Activated naive CD8-positive, alpha-beta T cell (primary cell): ENCODE data around the gene MAPK4.
"Not testable (repeated sequence)": the region's sequence is repeated elsewhere in the genome, so short reads cannot be mapped to it uniquely, and the experiment has no call there.

ENCODE experiments used
- H3K27ac Mint-ChIP-seq: one replicate; pipeline ENCODE4 v1.8.0; 2021; ENCODE audit warnings: mixed read lengths
- H3K27me3 Mint-ChIP-seq: one replicate; pipeline ENCODE4 v1.8.0; 2021; ENCODE audit warnings: mixed read lengths
- H3K36me3 Mint-ChIP-seq: one replicate; pipeline ENCODE4 v1.8.0; 2021; ENCODE audit warnings: mixed read lengths
- H3K4me1 Mint-ChIP-seq: one replicate; pipeline ENCODE4 v1.8.0; 2021; ENCODE audit warnings: low read depth, mixed read lengths
- H3K4me3 Mint-ChIP-seq: one replicate; pipeline ENCODE4 v1.8.0; 2021; ENCODE audit warnings: mild to moderate bottlenecking, mixed read lengths
- H3K9me3 Mint-ChIP-seq: one replicate; pipeline ENCODE4 v1.8.0; 2021; ENCODE audit warnings: low read depth, mixed read lengths

Gene MAPK4

GRCh38 chr18:50769463-50769862, 209.6 kb downstream of the MAPK4 start:
- no peak overlapping the region for H3K4me3 Mint-ChIP-seq
- H3K9me3 Mint-ChIP-seq: peaks cover 29% of the 10 kb centered on the region
- peaks cover 16% of the 10 kb centered on the region for H3K27me3 Mint-ChIP-seq
- H3K36me3 Mint-ChIP-seq: peaks cover 8% of the 10 kb centered on the region
- no peak overlapping the region for H3K27ac Mint-ChIP-seq
- H3K4me1 Mint-ChIP-seq: no peaks in the 10 kb centered on the region

GRCh38 chr18:50775207-50775606, 215.3 kb downstream of the MAPK4 start:
- H3K27ac Mint-ChIP-seq: no peak overlapping the region
- H3K9me3 Mint-ChIP-seq: peaks cover 2% of the 10 kb centered on the region
- H3K4me3 Mint-ChIP-seq: no peak overlapping the region
- H3K27me3 Mint-ChIP-seq: peaks cover 10% of the 10 kb centered on the region
- H3K36me3 Mint-ChIP-seq: no peaks in the 10 kb centered on the region
- H3K4me1 Mint-ChIP-seq: no peaks in the 10 kb centered on the region

DNA sequence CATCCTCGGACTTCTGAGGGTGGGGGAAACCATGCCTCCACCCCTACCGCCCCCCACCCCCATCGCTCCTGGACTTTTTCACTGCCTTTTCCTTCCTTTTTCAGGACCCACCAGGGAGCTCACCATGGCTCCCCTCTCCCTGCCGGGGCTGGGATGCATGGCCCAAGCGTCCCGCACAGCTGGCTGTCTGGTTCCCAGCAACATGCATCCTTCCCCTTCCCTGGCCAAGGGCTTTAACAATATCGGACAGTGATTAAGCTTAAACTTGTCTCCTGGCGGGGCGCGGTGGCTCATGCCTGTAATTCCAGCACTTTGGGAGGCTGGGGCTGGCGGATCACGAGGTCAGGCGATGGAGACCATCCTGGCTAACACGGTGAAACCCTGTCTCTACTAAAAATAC, 215.8 kb downstream of the MAPK4 start:
- no peaks in the 10 kb centered on the region for H3K36me3 Mint-ChIP-seq
- H3K9me3 Mint-ChIP-seq: no peaks in the 10 kb centered on the region
- H3K27ac Mint-ChIP-seq: no peak overlapping the region
- H3K4me1 Mint-ChIP-seq: no peaks in the 10 kb centered on the region
- H3K27me3 Mint-ChIP-seq: peaks cover 13% of the 10 kb centered on the region
- no peak overlapping the region for H3K4me3 Mint-ChIP-seq

- H3K27me3 Mint-ChIP-seq: peaks cover 13% of the 10 kb centered on the region
- H3K9me3 Mint-ChIP-seq: no peaks in the 10 kb centered on the region
- H3K36me3 Mint-ChIP-seq: no peaks in the 10 kb centered on the region
Measured at GRCh38 chr18:50776383-50776782, 216.5 kb downstream of the MAPK4 start.

DNA sequence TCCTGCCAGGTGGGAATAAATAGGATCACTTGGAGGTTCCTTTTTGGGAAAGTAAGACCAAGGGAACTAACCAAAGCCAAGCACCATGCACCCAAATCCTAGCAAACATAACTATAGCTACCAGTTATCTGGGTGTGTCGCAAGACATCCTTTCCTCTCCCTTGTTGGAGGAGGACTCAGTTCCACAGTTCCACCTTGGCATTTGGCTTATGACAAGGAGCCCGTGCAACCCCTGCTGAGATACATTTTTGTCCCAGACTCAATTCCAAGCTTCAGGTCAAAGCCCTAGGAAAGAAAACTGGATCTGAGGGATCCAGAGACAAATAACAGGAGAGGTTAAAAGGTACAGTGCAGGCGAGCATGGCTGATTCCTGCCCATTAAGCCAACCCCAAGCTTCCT, 219.1 kb downstream of the MAPK4 start:
- not testable (repeated sequence) for H3K4me3 Mint-ChIP-seq, H3K27ac Mint-ChIP-seq, H3K9me3 Mint-ChIP-seq, H3K4me1 Mint-ChIP-seq, H3K36me3 Mint-ChIP-seq
- peaks cover 13% of the 10 kb centered on the region for H3K27me3 Mint-ChIP-seq

More at GRCh38 chr18:50776383-50776782, 216.5 kb downstream of the MAPK4 start:
- no peaks in the 10 kb centered on the region for H3K4me1 Mint-ChIP-seq
- H3K27ac Mint-ChIP-seq: no peak overlapping the region
- H3K4me3 Mint-ChIP-seq: no peak overlapping the region
